SU-DHL-6 (cell line): ENCODE measurements around the gene VWF.

Experiments used
- EZH2phosphoT487 ChIP-seq: fragments of 200-600 bp; sonication (generic), shearing (Covaris generic); conservative IDR thresholded peaks from 2 replicates; pipeline ENCODE4 v1.6.1; 2018; ENCODE audit warnings: mild to moderate bottlenecking, antibody characterized with exemption, low read length, moderate library complexity, mixed read lengths
- TF ChIP-seq, protein P1 (sequence below): fragments of 200-600 bp; sonication (generic); IDR thresholded peaks from one replicate; pipeline ENCODE4 v1.5.1; 2017; ENCODE audit warnings: antibody characterized with exemption, mild to moderate bottlenecking, low read length, moderate library complexity; ENCODE audit not compliant: insufficient read depth, poor library complexity, severe bottlenecking

DNA sequence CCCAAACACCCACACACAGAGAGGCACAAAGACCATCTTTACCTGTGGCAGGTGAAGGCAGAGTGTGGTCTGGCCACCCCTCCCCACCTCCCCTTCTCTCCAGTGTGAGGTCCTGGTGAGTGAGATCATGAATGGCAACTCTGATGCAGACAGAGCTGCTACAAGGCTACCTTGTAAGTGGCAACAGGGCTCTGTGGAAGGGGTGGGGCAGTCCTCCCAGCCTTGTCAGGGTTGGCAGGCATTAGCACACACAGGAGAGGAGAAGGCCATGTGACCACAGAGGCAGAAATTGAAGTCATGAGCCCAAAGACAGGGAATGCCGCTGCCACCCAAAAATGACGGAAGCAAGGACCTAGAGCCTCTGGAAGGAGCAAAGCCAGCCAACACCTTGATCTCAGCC lies 30.7 kb downstream of the VWF start:
- TF ChIP-seq, protein P1, sequence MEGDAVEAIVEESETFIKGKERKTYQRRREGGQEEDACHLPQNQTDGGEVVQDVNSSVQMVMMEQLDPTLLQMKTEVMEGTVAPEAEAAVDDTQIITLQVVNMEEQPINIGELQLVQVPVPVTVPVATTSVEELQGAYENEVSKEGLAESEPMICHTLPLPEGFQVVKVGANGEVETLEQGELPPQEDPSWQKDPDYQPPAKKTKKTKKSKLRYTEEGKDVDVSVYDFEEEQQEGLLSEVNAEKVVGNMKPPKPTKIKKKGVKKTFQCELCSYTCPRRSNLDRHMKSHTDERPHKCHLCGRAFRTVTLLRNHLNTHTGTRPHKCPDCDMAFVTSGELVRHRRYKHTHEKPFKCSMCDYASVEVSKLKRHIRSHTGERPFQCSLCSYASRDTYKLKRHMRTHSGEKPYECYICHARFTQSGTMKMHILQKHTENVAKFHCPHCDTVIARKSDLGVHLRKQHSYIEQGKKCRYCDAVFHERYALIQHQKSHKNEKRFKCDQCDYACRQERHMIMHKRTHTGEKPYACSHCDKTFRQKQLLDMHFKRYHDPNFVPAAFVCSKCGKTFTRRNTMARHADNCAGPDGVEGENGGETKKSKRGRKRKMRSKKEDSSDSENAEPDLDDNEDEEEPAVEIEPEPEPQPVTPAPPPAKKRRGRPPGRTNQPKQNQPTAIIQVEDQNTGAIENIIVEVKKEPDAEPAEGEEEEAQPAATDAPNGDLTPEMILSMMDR, result no peak
- TF ChIP-seq EZH2phosphoT487, result no peak
